ENCODE results near the gene TFRC. TPM values are rescaled to one million over a fixed set of nuclear protein-coding genes. Genes with fewer than 3 reads are reported as not detected.
"Not testable (repeated sequence)": the region's sequence is repeated elsewhere in the genome, so short reads cannot be mapped to it uniquely, and the experiment has no call there.

The TFRC gene
- total RNA-seq, 1 experiment from 2014 or later: 336 TPM

DNA sequence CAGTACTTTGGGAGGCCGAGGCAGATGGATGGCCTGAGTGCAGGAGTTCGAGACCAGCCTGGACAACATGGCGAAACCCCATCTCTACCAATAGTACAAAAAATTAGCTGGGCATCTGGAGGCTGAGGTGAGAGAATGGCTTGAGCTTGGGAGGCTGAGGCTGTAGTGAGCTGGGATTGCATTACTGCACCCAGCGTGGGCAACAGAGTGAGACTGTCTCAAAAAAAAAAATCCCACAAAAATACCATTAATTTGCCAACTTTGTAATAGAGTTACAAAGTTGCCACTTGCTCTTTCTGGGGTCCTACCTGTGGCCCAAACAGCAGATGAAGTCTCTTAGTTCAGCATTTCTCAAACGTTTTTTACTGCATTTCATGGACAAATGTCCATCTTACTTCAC lies 6.0 kb upstream of the TFRC start:
- H3K27ac ChIP-seq (ENCODE audit: low read depth, low read length, poor library complexity, severe bottlenecking): no peak overlapping the region
- POLR2A ChIA-PET (ENCODE audit: low non-redundant PET): no interaction called here
- no peaks in the 10 kb centered on the region for H3K9me3 ChIP-seq (ENCODE audit: low read depth, low read length, poor library complexity, severe bottlenecking)
- CTCF ChIA-PET: no interaction called here
- H3K27me3 ChIP-seq (replicated peaks; ENCODE audit: insufficient read depth, low read depth, low read length, poor library complexity): no peaks in the 10 kb centered on the region
- no peaks in the 10 kb centered on the region for H3K36me3 ChIP-seq (ENCODE audit: insufficient read depth, low read length, poor library complexity, severe bottlenecking)
- intact Hi-C loops (cut with micrococcal nuclease; ENCODE audit: unreplicated experiment): no loop called here
- H3K4me1 ChIP-seq (ENCODE audit: insufficient read depth, low read length, poor library complexity, severe bottlenecking): no peaks in the 10 kb centered on the region
- no peak overlapping the region for H3K4me3 ChIP-seq (ENCODE audit: low read depth, low read length, poor library complexity, severe bottlenecking)
- no peak for TF ChIP-seq EZH2 (IDR thresholded peaks at IDR 0.05; ENCODE audit: borderline replicate concordance, low read depth, low read length, poor library complexity, severe bottlenecking)
- TF ChIP-seq, protein P1, sequence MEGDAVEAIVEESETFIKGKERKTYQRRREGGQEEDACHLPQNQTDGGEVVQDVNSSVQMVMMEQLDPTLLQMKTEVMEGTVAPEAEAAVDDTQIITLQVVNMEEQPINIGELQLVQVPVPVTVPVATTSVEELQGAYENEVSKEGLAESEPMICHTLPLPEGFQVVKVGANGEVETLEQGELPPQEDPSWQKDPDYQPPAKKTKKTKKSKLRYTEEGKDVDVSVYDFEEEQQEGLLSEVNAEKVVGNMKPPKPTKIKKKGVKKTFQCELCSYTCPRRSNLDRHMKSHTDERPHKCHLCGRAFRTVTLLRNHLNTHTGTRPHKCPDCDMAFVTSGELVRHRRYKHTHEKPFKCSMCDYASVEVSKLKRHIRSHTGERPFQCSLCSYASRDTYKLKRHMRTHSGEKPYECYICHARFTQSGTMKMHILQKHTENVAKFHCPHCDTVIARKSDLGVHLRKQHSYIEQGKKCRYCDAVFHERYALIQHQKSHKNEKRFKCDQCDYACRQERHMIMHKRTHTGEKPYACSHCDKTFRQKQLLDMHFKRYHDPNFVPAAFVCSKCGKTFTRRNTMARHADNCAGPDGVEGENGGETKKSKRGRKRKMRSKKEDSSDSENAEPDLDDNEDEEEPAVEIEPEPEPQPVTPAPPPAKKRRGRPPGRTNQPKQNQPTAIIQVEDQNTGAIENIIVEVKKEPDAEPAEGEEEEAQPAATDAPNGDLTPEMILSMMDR (conservative IDR thresholded peaks at IDR 0.05; ENCODE audit: low read depth, low read length): no peak
- no peak for DNase-seq (ENCODE audit: low spot score)
- BruUV-seq (replicated peaks): no TSS peak

DNA sequence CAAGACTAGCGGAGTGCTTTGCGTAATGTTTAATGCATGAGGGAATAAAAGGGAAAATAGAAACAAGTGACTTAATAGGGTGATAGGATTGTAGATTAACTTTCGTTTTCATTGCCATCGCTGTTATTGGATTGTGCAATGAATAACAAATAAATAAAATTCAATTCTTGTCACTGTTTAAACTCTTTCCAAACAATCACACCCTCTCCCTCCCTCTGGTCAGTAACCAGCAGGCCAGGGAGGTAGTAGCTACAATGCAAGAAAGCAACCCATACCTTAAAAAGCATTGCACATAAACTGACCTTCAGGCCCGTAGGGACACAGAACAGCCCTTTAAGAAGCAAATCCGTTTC lies 705 bp upstream of the TFRC start:
- BruUV-seq (replicated peaks): no TSS peak
- CTCF ChIA-PET: no interaction called here

DNA sequence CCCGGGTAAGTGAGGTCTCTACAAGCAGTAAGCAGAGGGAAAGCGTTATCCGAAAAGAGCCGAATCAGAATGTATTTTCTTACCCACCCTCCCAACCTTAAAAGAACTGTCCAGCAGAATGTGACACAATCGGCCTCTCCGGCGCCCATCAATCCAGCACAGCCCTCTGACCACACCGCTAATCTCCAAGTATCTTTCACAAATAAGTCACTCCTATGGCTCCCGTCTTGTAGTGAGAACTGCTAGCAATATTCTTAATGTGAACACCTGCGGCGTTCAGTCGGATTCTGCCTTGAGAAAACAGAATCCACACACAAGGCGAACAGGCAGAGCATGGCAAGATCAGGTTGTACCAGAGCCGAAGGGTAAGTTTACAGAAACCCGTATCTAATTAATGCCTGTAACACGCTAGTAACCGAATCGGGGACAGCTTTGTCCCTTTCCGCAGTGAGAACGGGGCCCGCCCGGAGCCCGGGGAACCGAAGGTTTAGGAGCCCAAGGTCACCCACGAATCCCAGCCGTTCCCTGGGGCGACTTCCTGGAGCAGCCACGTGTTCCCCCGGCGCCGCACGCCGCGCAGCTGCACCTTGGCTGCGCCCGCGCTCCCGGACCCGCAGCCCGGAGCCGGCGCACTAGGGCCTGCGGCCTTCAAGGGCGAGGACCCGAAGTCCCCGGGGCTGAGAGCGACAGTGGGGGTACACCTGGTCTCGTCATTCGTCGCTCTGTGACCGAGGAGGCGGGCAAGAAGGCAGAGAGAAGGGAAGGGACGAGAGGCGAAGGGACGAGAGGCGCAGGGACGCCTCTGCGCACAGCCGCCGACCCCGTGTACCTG lies 672 bp downstream of the TFRC start:
- intact Hi-C loops (cut with micrococcal nuclease; ENCODE audit: unreplicated experiment): no loop called here
- H3K27ac ChIP-seq (ENCODE audit: low read depth, low read length, poor library complexity, severe bottlenecking): peak overlapping the region; percentile 95
- H3K4me1 ChIP-seq (ENCODE audit: insufficient read depth, low read length, poor library complexity, severe bottlenecking): peaks cover 7% of the 10 kb centered on the region
- ChIA-PET CTCF (no interaction called here), POLR2A (ENCODE audit: low non-redundant PET) (no interaction called here)
- peaks cover 9% of the 10 kb centered on the region for H3K36me3 ChIP-seq (ENCODE audit: insufficient read depth, low read length, poor library complexity, severe bottlenecking)
- DNase-seq (ENCODE audit: low spot score): peak; percentile 61
- TF ChIP-seq EZH2 (IDR thresholded peaks at IDR 0.05; ENCODE audit: borderline replicate concordance, low read depth, low read length, poor library complexity, severe bottlenecking): no peak
- TF ChIP-seq, protein P1 (conservative IDR thresholded peaks at IDR 0.05; ENCODE audit: low read depth, low read length): no peak
- peak overlapping the region; percentile 83 for H3K4me3 ChIP-seq (ENCODE audit: low read depth, low read length, poor library complexity, severe bottlenecking)
- no TSS peak for BruUV-seq (replicated peaks)
- no peaks in the 10 kb centered on the region for H3K9me3 ChIP-seq (ENCODE audit: low read depth, low read length, poor library complexity, severe bottlenecking)
- no peaks in the 10 kb centered on the region for H3K27me3 ChIP-seq (replicated peaks; ENCODE audit: insufficient read depth, low read depth, low read length, poor library complexity)

More for the DNA sequence above, 705 bp upstream of the TFRC start:
- TF ChIP-seq, protein P1 (conservative IDR thresholded peaks at IDR 0.05; ENCODE audit: low read depth, low read length): no peak
- no peak for TF ChIP-seq EZH2 (IDR thresholded peaks at IDR 0.05; ENCODE audit: borderline replicate concordance, low read depth, low read length, poor library complexity, severe bottlenecking)
- no peaks in the 10 kb centered on the region for H3K27me3 ChIP-seq (replicated peaks; ENCODE audit: insufficient read depth, low read depth, low read length, poor library complexity)
- no peaks in the 10 kb centered on the region for H3K36me3 ChIP-seq (ENCODE audit: insufficient read depth, low read length, poor library complexity, severe bottlenecking)
- intact Hi-C loops (cut with micrococcal nuclease; ENCODE audit: unreplicated experiment): no loop called here
- POLR2A ChIA-PET (ENCODE audit: low non-redundant PET): no interaction called here
- peak overlapping the region; percentile 83 for H3K4me3 ChIP-seq (ENCODE audit: low read depth, low read length, poor library complexity, severe bottlenecking)
- H3K27ac ChIP-seq (ENCODE audit: low read depth, low read length, poor library complexity, severe bottlenecking): peak overlapping the region; percentile 95
- peaks cover 7% of the 10 kb centered on the region for H3K4me1 ChIP-seq (ENCODE audit: insufficient read depth, low read length, poor library complexity, severe bottlenecking)
- DNase-seq (ENCODE audit: low spot score): no peak
- no peaks in the 10 kb centered on the region for H3K9me3 ChIP-seq (ENCODE audit: low read depth, low read length, poor library complexity, severe bottlenecking)

DNA sequence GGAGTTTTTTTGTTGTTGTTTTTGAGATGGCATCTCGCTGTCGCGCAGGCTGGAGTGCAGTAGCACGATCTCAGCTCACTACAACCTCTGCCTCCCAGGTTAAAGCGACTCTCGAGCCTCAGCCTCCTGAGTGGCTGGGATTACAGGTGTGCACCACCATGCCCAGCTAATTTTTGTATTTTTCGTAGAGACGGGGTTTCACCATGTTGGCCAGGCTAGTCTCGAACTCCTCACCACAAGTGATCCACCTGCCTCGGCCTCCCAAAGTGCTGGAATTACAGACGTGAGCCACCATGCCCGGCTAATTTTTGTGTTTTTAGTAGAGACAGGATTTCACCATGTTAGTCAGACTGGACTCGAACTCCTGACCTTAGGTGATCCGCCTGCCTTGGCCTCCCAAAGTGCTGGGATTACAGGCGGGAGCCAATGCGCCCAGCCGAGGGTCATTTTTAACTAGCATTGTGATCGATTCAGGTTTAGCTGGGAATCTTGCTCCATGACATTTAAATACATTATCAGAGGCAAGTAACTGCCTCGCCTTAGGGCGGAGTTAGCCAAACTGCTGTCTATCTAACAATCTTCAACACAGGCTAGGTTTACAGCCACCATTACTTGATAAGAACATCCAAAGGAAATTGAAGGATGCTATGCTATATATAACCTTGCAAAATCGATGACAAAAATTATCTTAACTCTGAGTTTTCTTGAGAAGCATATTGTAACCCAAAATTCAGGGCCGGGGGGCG lies 1.6 kb downstream of the TFRC start:
- DNase-seq (ENCODE audit: low spot score); POLR2A ChIA-PET (ENCODE audit: low non-redundant PET); H3K4me1 ChIP-seq (ENCODE audit: insufficient read depth, low read length, poor library complexity, severe bottlenecking); H3K9me3 ChIP-seq (ENCODE audit: low read depth, low read length, poor library complexity, severe bottlenecking); H3K27me3 ChIP-seq (replicated peaks; ENCODE audit: insufficient read depth, low read depth, low read length, poor library complexity); CTCF ChIA-PET; intact Hi-C loops (cut with micrococcal nuclease; ENCODE audit: unreplicated experiment): not testable (repeated sequence)
- H3K4me3 ChIP-seq (ENCODE audit: low read depth, low read length, poor library complexity, severe bottlenecking): peak overlapping the region; percentile 83
- BruUV-seq (replicated peaks): TSS peak; percentile 70
- H3K27ac ChIP-seq (ENCODE audit: low read depth, low read length, poor library complexity, severe bottlenecking): peak overlapping the region; percentile 95
- H3K36me3 ChIP-seq (ENCODE audit: insufficient read depth, low read length, poor library complexity, severe bottlenecking): peaks cover 15% of the 10 kb centered on the region

Measured in A673 (cell line).